GM10266 (cell line): ENCODE data around the gene SYNJ2.

Source experiments
- DNase-seq: peaks from one replicate; pipeline ENCODE4 v3.0.0; 2012; ENCODE audit errors: extremely low spot score
- CTCF ChIP-seq: IDR thresholded peaks from 2 replicates; pipeline ENCODE4 v1.5.1; 2012; ENCODE audit warnings: mild to moderate bottlenecking, low read depth; ENCODE audit not compliant: control insufficient read depth, insufficient read depth; ENCODE audit errors: missing control alignments

The SYNJ2 gene

GRCh38 chr6:158048589-158048988 lies 66.9 kb downstream of the SYNJ2 start:
- TF ChIP-seq CTCF: no peak
- DNase-seq: no peak

GRCh38 chr6:158049055-158050028 lies 67.7 kb downstream of the SYNJ2 start:
- no peak for TF ChIP-seq CTCF
- DNase-seq: no peak

GRCh38 chr6:158050107-158050735 lies 68.6 kb downstream of the SYNJ2 start:
- no peak for TF ChIP-seq CTCF
- DNase-seq: no peak

GRCh38 chr6:158050955-158051354 lies 69.3 kb downstream of the SYNJ2 start:
- no peak for DNase-seq
- no peak for TF ChIP-seq CTCF

- no peak for DNase-seq
- no peak for TF ChIP-seq CTCF
These were observed 70.3 kb downstream of the SYNJ2 start for GRCh38 chr6:158051968-158052367.

- no peak for DNase-seq
- no peak for TF ChIP-seq CTCF
These were observed 72.0 kb downstream of the SYNJ2 start for GRCh38 chr6:158053377-158054313.
